ENCODE results near the gene NTN1.

- TF ChIP-seq GATA2 (IDR thresholded peaks at IDR 0.05; ENCODE audit: low read depth, low read length) (no peak), GATA3 (IDR thresholded peaks at IDR 0.05; ENCODE audit: low read depth, low read length) (no peak)
Measured at GRCh38 chr17:9167379-9167778, 146.1 kb downstream of the NTN1 start.
